Mucosa of descending colon (tissue), 3 donors: ENCODE measurements around the gene MAP2. TPM values are rescaled to one million over a fixed set of nuclear protein-coding genes. Genes with fewer than 3 reads are reported as not detected.

Experiments used
- ATAC-seq: fragments of 200-7000 bp; cut with Tn5 transposase; one replicate; pipeline ENCODE4 v1.9.1; 2020; ENCODE audit warnings: mild to moderate bottlenecking, moderate library complexity
- DNase-seq, 3 donors: peaks; one replicate each; pipeline ENCODE4 v3.0.0-alpha.2; 2020
- H3K36me3 ChIP-seq: fragments of 200-600 bp; one replicate; pipeline ENCODE4 v1.8.0; 2021; ENCODE audit warnings: low read depth, mild to moderate bottlenecking
- H3K4me1 ChIP-seq: fragments of 200-600 bp; one replicate; pipeline ENCODE4 v1.8.0; 2021; ENCODE audit warnings: low read depth, mild to moderate bottlenecking
- H3K4me3 ChIP-seq: fragments of 200-600 bp; one replicate; pipeline ENCODE4 v1.8.0; 2021; ENCODE audit warnings: mild to moderate bottlenecking
- H3K9me3 ChIP-seq: fragments of 200-600 bp; one replicate; pipeline ENCODE4 v1.8.0; 2021; ENCODE audit warnings: mild to moderate bottlenecking
- intact Hi-C, 2 donors: fragments of 100-400 bp; cut with DNase I in 1 of 2; cut with micrococcal nuclease in 1 of 2; formaldehyde crosslinking; loops; one replicate each; pipeline versions ENCODE4 v1.11.0 to v1.11.1; 2022; cut with DNase I, micrococcal nuclease
- total RNA-seq, 3 donors: library from RNA; stranded (reverse); fragmentation: NEBNext Ultra II Directional in 2 of 3; extraction: Animal tissue kit (Norgen Biotek cat#: 25700) in 2 of 3; gene quantifications; one replicate each; pipeline versions ENCODE4 v1.2.1 to v1.2.4, GENCODE V29; 2021 to 2023
- TF ChIP-seq, protein P1 (sequence below): fragments of 200-600 bp; IDR thresholded peaks from one replicate; pipeline ENCODE4 v1.8.0; 2022; ENCODE audit warnings: antibody characterized with exemption, mild to moderate bottlenecking
- donor health status: DM: no; HTN: no; CAD: no; lungs with moderate emphysema.
- donor health status: DM: no; HTN: no; CAD: no.
- donor health status: DM: no; HTN: yes; CAD: no.

The MAP2 gene
- total RNA-seq, 3 donors from 2014 or later = 2.3 to 8.4 (median 2.5) TPM

DNA sequence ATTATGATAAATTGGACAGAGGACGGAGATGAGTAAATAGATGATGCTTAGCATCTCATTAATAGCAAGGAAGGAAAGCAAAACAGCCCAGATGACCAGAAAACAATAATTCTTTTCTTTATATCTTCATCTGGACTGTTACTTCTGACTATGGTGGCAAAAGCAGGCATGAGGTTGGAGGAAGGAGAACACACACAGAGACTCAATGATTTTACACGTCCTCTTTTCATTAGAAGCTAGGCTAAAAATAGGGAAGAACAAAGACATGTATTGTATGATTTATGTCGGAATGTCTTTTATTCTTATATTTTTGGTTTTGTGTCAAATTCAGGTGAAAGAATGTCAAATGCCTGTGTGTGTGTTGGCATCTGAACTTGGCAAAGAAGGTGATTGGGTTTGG is 137.1 kb downstream of the MAP2 start:
- intact Hi-C loops = no loop called here
- H3K4me3 ChIP-seq = no peak overlapping the region
- no peaks in the 10 kb centered on the region for H3K9me3 ChIP-seq
- TF ChIP-seq, protein P1, sequence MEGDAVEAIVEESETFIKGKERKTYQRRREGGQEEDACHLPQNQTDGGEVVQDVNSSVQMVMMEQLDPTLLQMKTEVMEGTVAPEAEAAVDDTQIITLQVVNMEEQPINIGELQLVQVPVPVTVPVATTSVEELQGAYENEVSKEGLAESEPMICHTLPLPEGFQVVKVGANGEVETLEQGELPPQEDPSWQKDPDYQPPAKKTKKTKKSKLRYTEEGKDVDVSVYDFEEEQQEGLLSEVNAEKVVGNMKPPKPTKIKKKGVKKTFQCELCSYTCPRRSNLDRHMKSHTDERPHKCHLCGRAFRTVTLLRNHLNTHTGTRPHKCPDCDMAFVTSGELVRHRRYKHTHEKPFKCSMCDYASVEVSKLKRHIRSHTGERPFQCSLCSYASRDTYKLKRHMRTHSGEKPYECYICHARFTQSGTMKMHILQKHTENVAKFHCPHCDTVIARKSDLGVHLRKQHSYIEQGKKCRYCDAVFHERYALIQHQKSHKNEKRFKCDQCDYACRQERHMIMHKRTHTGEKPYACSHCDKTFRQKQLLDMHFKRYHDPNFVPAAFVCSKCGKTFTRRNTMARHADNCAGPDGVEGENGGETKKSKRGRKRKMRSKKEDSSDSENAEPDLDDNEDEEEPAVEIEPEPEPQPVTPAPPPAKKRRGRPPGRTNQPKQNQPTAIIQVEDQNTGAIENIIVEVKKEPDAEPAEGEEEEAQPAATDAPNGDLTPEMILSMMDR = no peak
- DNase-seq (no peak), ATAC-seq (no peak)
- no peaks in the 10 kb centered on the region for H3K4me1 ChIP-seq
- no peaks in the 10 kb centered on the region for H3K36me3 ChIP-seq

DNA sequence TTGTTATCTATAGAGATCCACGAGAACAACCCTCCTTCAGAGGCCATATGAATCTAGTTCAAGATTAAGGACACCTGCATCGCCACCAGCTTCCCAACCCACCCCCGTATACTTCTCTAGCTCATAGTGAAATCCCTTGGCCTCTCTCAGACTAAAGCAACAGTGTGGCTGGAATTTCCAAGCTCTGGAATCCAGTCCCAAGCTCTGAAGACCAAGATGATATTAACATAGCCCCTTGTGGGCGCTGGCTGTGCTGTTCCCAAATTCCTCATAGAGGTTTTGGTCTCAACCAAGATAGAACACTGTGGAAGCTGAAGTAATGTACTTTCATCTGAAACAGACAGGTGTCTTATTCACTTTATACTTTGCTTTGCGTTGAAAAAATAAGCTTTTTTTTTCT is 139.6 kb downstream of the MAP2 start:
- Histone ChIP-seq H3K4me1 (no peaks in the 10 kb centered on the region), H3K9me3 (no peaks in the 10 kb centered on the region), H3K36me3 (no peaks in the 10 kb centered on the region), H3K4me3 (no peak overlapping the region)
- ATAC-seq = no peak
- intact Hi-C loops = no loop called here
- DNase-seq = no peak
- TF ChIP-seq, protein P1 = no peak

DNA sequence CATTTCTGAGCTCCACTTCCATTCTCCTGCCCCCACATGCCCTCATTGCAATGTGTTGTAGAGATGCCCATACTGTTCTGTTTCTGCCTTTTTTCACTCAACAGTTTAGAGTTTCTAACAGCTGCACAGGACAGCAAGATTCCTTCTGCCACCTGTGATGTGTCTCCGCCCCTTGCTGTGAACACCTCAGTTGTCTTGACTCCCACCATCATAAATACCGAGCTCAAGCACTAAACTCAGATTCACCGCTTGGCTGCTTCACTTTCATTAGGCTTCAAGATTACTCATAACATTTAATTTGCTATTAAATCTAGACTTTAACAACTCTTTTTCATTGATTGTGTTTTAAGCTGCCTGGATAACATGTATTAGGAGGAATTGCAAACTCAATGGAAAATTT is 141.0 kb downstream of the MAP2 start:
- Histone ChIP-seq H3K36me3 (no peaks in the 10 kb centered on the region), H3K4me3 (no peak overlapping the region), H3K4me1 (no peaks in the 10 kb centered on the region), H3K9me3 (no peaks in the 10 kb centered on the region)
- DNase-seq (no peak), ATAC-seq (no peak)
- intact Hi-C loops = no loop called here
- TF ChIP-seq, protein P1 = no peak

DNA sequence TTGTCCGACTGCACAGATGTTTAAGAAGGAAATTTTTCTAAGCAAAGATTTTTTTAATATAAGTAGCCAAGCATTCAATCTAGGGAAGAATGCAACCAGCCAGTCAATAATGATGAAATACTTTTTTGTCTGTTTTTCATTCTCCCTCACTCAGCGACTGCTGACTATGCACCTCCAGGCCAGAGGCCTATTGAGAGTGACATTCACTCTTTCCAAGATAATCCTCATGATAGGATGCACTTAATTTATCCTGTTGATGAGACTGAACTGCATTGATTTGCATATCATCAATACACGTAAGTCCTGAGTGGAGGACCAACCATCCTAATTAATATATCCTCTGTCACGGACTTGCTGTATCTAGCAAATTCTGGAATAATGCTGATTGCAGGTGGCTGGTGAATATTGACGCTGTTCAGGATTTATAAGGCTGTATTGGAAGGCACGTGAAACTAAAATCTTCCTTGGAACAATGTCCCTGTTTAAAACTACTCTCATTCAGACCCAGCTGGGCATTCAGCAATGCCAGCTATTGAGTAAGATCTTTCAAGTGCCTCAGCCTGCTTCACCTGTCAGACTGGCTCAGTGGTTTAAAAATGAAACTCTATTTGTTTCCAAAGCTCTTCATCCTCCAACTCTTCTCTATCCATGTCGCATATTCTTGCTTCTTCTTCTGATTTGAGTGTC is 142.2 kb downstream of the MAP2 start:
- Histone ChIP-seq H3K4me3 (no peak overlapping the region), H3K4me1 (no peaks in the 10 kb centered on the region), H3K9me3 (no peaks in the 10 kb centered on the region), H3K36me3 (no peaks in the 10 kb centered on the region)
- intact Hi-C loops = no loop called here
- ATAC-seq = no peak
- TF ChIP-seq, protein P1 = no peak
- DNase-seq = no peak

DNA sequence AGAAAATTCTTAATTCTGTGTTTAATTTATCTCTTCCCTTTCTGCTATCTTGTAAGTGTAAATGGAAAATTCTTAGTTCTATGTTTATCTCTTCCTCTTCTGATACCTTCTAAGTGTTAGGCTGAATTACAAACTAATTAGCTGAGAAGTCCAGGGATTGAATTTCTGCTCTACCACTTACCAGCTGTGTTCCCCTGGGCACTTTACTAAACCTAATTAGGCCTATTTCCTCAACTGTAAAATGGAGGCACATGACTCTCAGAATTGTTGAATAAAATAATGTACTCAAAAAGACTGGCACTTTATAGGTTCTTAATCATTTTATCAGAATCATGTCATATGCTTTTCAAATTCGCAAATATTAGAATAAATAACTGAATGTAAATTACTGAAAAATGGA is 146.3 kb downstream of the MAP2 start:
- H3K9me3 ChIP-seq = no peaks in the 10 kb centered on the region
- no peak for DNase-seq
- H3K4me3 ChIP-seq = no peak overlapping the region
- ATAC-seq = no peak
- H3K36me3 ChIP-seq = no peaks in the 10 kb centered on the region
- TF ChIP-seq, protein P1 = no peak
- H3K4me1 ChIP-seq = no peaks in the 10 kb centered on the region
- intact Hi-C loops = loop anchor here in 1 of 2 donors (10.0 kb wide), 1 partner anchor 235 kb away; no protein-coding TSS in a partner anchor
